GM19438 (cell line): ENCODE results near the gene MGAT5B.

Experiments
- ATAC-seq: cut with Tn5 transposase; IDR thresholded peaks from one replicate; pipeline ENCODE4 v1.9.1; 2021; ENCODE audit warnings: low read depth; ENCODE audit not compliant: unreplicated experiment

Gene MGAT5B

DNA sequence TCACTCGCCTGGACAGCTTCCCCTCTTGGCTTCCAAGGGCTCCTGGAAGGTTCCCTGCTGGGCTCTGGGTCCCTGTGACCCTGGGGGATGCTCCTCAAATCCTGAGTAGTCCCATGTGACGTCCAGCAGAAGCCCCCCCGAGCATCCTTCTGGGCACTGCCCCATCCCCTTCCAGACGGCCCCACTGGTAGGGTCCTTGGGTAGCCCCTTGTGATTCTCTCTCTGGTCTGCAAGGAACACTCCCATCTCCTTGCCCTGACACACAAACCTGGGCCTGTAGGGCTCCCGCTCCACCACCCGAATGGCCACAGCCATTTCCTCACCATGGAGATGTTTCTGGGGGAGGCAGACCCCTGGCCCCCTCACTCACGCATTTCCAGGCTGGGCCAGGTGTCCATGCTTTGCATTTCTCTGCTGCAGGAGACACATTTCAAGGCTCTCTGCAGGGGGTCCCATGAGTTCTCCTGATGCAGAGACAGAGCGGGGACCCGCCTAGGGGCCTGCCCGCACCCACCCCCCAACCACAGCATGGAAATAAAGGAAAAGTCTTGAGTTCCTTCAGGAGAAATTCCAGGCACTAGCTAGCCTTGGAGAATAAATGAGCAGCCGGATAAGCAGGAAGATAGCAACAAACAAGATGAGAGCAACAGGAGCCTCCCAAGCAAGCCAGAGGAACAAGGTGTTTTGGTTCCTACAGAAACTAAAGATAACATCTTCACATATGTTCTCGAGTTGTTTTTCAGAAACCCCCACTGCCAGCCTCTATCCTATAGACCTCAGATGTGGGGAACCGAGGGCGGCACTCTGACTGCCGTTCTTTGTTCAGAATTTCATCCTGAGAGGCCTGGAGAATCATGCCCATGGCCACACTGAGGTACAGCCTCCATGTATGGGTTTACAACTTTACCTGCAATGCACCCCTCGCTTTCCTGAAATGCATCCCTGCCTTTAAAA is 128.8 kb downstream of the MGAT5B start:
- ATAC-seq: no peak

DNA sequence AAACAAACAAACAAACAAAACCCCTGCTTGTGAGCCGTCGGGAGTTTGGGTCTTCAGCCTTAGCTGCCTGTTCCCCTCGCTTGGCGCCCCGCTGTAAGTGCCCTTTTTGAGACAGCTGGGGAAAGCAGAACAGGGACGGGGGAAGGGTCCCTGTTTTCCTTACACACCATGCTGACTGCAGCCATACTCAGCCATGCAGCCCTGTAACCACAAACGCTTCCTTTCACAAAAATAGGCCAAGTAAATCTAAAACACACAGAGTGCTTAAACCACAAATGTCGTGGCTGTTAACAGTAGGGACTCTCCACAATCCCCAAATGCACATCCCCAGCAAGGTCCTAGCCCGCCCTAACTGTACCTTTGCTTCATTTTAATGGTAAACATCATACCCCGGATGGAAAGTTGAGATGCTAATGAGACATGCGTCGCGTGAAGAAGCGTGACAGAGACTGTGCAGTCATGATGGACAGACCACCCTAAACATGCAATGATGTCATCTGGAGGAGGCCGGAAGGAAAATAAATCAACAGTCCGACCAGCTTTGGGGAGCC is 129.9 kb downstream of the MGAT5B start:
- ATAC-seq: no peak

DNA sequence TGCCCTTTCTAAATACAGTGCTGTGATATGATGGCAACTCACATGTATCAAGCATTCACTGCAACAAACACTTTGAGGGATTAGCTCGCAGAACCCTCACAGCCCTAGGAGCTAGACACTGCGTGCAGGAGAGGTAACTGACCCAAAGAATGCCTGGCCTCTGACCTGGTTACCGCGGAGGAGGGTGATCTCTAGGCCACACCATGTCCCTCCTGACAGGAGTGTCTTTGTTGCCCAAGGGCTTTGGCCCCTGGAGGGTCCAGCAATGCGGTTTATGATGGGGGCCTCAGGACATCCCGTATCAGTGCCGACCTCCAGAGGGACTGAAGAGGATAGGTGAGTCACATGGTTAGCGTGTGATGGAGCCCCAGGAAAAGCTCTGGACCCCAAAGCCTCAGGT is 130.6 kb downstream of the MGAT5B start:
- no peak for ATAC-seq
